Right lobe of liver (tissue), 6 donors: ENCODE measurements around the gene CAT. TPM values are rescaled to one million over a fixed set of nuclear protein-coding genes. Genes with fewer than 3 reads are reported as not detected.
A peak's percentile ranks its signal among the peaks of the same experiment; 100 is the strongest.

Experiments
- ATAC-seq, 4 donors: fragments of 200-7000 bp; cut with Tn5 transposase; one replicate each; pipeline ENCODE4 v1.9.1; 2020; ENCODE audit warnings: mild to moderate bottlenecking in 4 of 4, moderate library complexity in 4 of 4
- DNase-seq, 3 donors: peaks; one replicate each; pipeline ENCODE4 v3.0.0-alpha.2; 2020
- H3K27ac ChIP-seq, 3 donors: fragments of 200-600 bp; one replicate each; pipeline ENCODE4 v1.8.0; 2022
- H3K27me3 ChIP-seq, 2 donors: fragments of 200-600 bp; one replicate each; pipeline ENCODE4 v1.8.0; 2022
- H3K36me3 ChIP-seq, 4 donors: fragments of 200-600 bp; sonication (generic) in 1 of 4; one replicate each; pipeline versions ENCODE4 v1.5.1 to v1.8.0; 2017 to 2022; ENCODE audit warnings: control low read depth in 1 of 4
- H3K4me1 ChIP-seq, 4 donors: fragments of 200-600 bp; sonication (generic) in 1 of 4; one replicate each; pipeline versions ENCODE4 v1.5.1 to v1.8.0; 2017 to 2022; ENCODE audit warnings: control low read depth in 1 of 4
- H3K4me3 ChIP-seq, 3 donors: fragments of 200-600 bp; one replicate each; pipeline ENCODE4 v1.8.0; 2022
- H3K9me3 ChIP-seq, 4 donors: fragments of 200-600 bp; sonication (generic) in 1 of 4; one replicate each; pipeline versions ENCODE4 v1.5.1 to v1.8.0; 2017 to 2022; ENCODE audit warnings: control low read depth in 1 of 4
- CTCF ChIP-seq, 4 donors: fragments of 200-600 bp in 3 of 4; fragments of 450-650 bp in 1 of 4; IDR thresholded peaks; one replicate each; pipeline versions ENCODE4 v1.5.1 to v1.8.0; 2016 to 2022; ENCODE audit warnings: antibody characterized with exemption in 4 of 4, mild to moderate bottlenecking in 2 of 4
- POLR2A ChIP-seq: fragments of 450-650 bp; IDR thresholded peaks from one replicate; pipeline ENCODE4 v1.6.1; 2017; ENCODE audit warnings: antibody characterized with exemption, mild to moderate bottlenecking
- WGBS: methylation state at CpG from one replicate; pipeline ENCODE4 v1.1.6; 2018; ENCODE audit warnings: low coverage, low lambda C conversion rate; ENCODE audit not compliant: insufficient coverage; ENCODE audit errors: missing lambda C conversion rate; 5-methylcytosine and 5-hydroxymethylcytosine counted together
- intact Hi-C, 2 donors: fragments of 100-400 bp; cut with DNase I; formaldehyde crosslinking; loops; one replicate each; pipeline versions ENCODE4 v1.11.2 to v1.14.1; 2022
- total RNA-seq, 6 experiments: library from RNA; depleted of rRNA in 2 of 6; stranded (reverse); fragments of >200 nt in 2 of 6; fragmentation: NEBNext Ultra II Directional in 3 of 6; extraction: Animal tissue kit (Norgen Biotek cat#: 25700) in 3 of 6; gene quantifications; one replicate each; pipeline versions ENCODE4 v1.1.0 to v1.2.4, GENCODE V29; 2016 to 2023
- donor health status: DM: no; HTN: yes; CAD: no.
- donor health status: DM: no; HTN: no; CAD: no.
- donor health status: DM: no; HTN: no; CAD: no.
- donor health status: DM: no; HTN: yes; CAD: no.
- donor health status: DM: no; HTN: yes; CAD: no.

Gene CAT
- total RNA-seq, 6 experiments from 2014 or later, result 212 to 450 (median 330) TPM

GRCh38 chr11:34425867-34426266 is 12.9 kb upstream of the CAT start:
- peak overlapping the region in 1 of 3 donors; percentile 46 for H3K27ac ChIP-seq
- no peak overlapping the region for H3K4me3 ChIP-seq
- peaks cover 0 to 26% (median 12%) of the 10 kb centered on the region in 4 donors for H3K4me1 ChIP-seq
- H3K27me3 ChIP-seq, result no peaks in the 10 kb centered on the region
- H3K9me3 ChIP-seq, result no peaks in the 10 kb centered on the region
- no peak for TF ChIP-seq POLR2A
- TF ChIP-seq CTCF (IDR thresholded peaks at IDR 0.05), result no peak
- ATAC-seq, result peak in 1 of 4 donors; percentile 19
- no peaks in the 10 kb centered on the region for H3K36me3 ChIP-seq
- 74% methylated on average over 1 of the region's 1 CpG for WGBS
- no peak for DNase-seq
- intact Hi-C loops, result no loop called here

- peak overlapping the region in 2 of 3 donors; percentile 46 to 64 for H3K27ac ChIP-seq
- H3K4me1 ChIP-seq, result peaks cover 0 to 26% (median 12%) of the 10 kb centered on the region in 4 donors
- H3K9me3 ChIP-seq, result no peaks in the 10 kb centered on the region
- peak; percentile 34 to 71 (median 54) for ATAC-seq
- 24% methylated on average over 3 of the region's 3 CpGs for WGBS
- no peak overlapping the region for H3K4me3 ChIP-seq
- no peak for DNase-seq
- intact Hi-C loops, result no loop called here
- H3K27me3 ChIP-seq, result no peaks in the 10 kb centered on the region
- no peaks in the 10 kb centered on the region for H3K36me3 ChIP-seq
- TF ChIP-seq POLR2A (no peak), CTCF (IDR thresholded peaks at IDR 0.05) (peak in 1 of 4 donors; percentile 9)
These were observed 12.0 kb upstream of the CAT start for GRCh38 chr11:34426766-34427185.

- Histone ChIP-seq H3K27ac (peak overlapping the region in 2 of 3 donors; percentile 46 to 64), H3K4me1 (peaks cover 0 to 26% (median 11%) of the 10 kb centered on the region in 4 donors), H3K4me3 (no peak overlapping the region), H3K9me3 (no peaks in the 10 kb centered on the region), H3K36me3 (no peaks in the 10 kb centered on the region), H3K27me3 (no peaks in the 10 kb centered on the region)
- TF ChIP-seq CTCF (IDR thresholded peaks at IDR 0.05) (no peak), POLR2A (no peak)
- ATAC-seq, result peak; percentile 79 to 94 (median 84)
- no peak for DNase-seq
- WGBS, result 3% methylated on average over 4 of the region's 4 CpGs
- intact Hi-C loops, result no loop called here
These were observed 11.4 kb upstream of the CAT start for GRCh38 chr11:34427186-34427805.

GRCh38 chr11:34431979-34432378 is 6.8 kb upstream of the CAT start:
- Histone ChIP-seq H3K4me1 (peaks cover 0 to 44% (median 10%) of the 10 kb centered on the region in 4 donors), H3K36me3 (no peaks in the 10 kb centered on the region), H3K9me3 (no peaks in the 10 kb centered on the region), H3K27me3 (no peaks in the 10 kb centered on the region), H3K27ac (no peak overlapping the region), H3K4me3 (no peak overlapping the region)
- 90% methylated on average over 4 of the region's 4 CpGs for WGBS
- DNase-seq (no peak), ATAC-seq (no peak)
- TF ChIP-seq CTCF (IDR thresholded peaks at IDR 0.05), result no peak
- no peak for TF ChIP-seq POLR2A
- intact Hi-C loops, result no loop called here
